Panc1 (cell line): ENCODE data around the gene DEFB113. TPM values are rescaled to one million over a fixed set of nuclear protein-coding genes. Genes with fewer than 3 reads are reported as not detected.
"Not testable (repeated sequence)": the region's sequence is repeated elsewhere in the genome, so short reads cannot be mapped to it uniquely, and the experiment has no call there.

Experiments
- ATAC-seq: fragments of 200-7000 bp; cut with Tn5 transposase; 2 replicates; pipeline ENCODE4 v1.9.1; 2020; ENCODE audit warnings: mild to moderate bottlenecking, moderate library complexity
- BruUV-seq: library from RNA; stranded (reverse); fragments of 400-500 nt; replicated peaks from 2 replicates; lab custom pipeline; 2021; lab: Mats Ljungman, UMichigan
- CTCF ChIA-PET: fragments of 300-600 bp; sonication (Branson Sonifier 250); formaldehyde crosslinking; loops from one replicate; lab custom pipeline; 2022; ENCODE audit warnings: antibody characterized with exemption; lab: Charles Lee
- POLR2A ChIA-PET: fragments of 300-600 bp; sonication (Branson Sonifier 250); formaldehyde crosslinking; loops from one replicate; lab custom pipeline; 2022; ENCODE audit warnings: antibody characterized with exemption; lab: Charles Lee
- DNase-seq: peaks from one replicate; pipeline ENCODE4 v3.0.0-alpha.2; 2010; ENCODE audit warnings: low read depth, low spot score
- H3K27ac ChIP-seq: 2 replicates; pipeline ENCODE4 v1.5.1; 2011; ENCODE audit warnings: mild to moderate bottlenecking, low read length, inconsistent platforms
- H3K27me3 ChIP-seq: fragments of 200-500 bp; sonication (Bioruptor generic); 2 replicates; pipeline ENCODE4 v1.6.0; 2014; ENCODE audit warnings: low read length, inconsistent platforms; ENCODE audit not compliant: control insufficient read depth, insufficient read depth
- H3K36me3 ChIP-seq: fragments of 200-500 bp; sonication (Bioruptor generic); 2 replicates; pipeline ENCODE4 v1.5.1; 2014; ENCODE audit warnings: inconsistent platforms, mild to moderate bottlenecking, low read length, moderate library complexity; ENCODE audit not compliant: control insufficient read depth, insufficient read depth
- H3K4me1 ChIP-seq: 2 replicates; pipeline ENCODE4 v1.5.1; 2011; ENCODE audit warnings: inconsistent platforms, mild to moderate bottlenecking, low read length, moderate library complexity; ENCODE audit not compliant: control insufficient read depth, insufficient read depth
- H3K4me3 ChIP-seq, 2 experiments: 2 replicates each; pipeline ENCODE4 v1.5.1; 2011 to 2012; ENCODE audit warnings: low read depth in 2 of 2, low read length in 2 of 2, mild to moderate bottlenecking in 2 of 2, inconsistent platforms in 1 of 2, moderate library complexity in 1 of 2
- H3K9me3 ChIP-seq: fragments of 200-500 bp; sonication (Bioruptor generic); 2 replicates; pipeline ENCODE4 v1.5.1; 2014; ENCODE audit warnings: low read depth, mild to moderate bottlenecking, inconsistent platforms, low read length, moderate library complexity; ENCODE audit not compliant: control insufficient read depth, insufficient read depth
- CTCF ChIP-seq: fragments of 450-650 bp; IDR thresholded peaks from 2 replicates; pipeline ENCODE4 v1.5.1; 2017; ENCODE audit warnings: mild to moderate bottlenecking
- POLR2AphosphoS5 ChIP-seq: IDR thresholded peaks from 2 replicates; pipeline ENCODE4 v1.6.1; 2012; ENCODE audit warnings: mild to moderate bottlenecking, low read depth, low read length, moderate library complexity
- REST ChIP-seq, 2 experiments: IDR thresholded peaks; 2 replicates each; pipeline ENCODE4 v1.6.1; 2011 to 2012; ENCODE audit warnings: low read depth in 2 of 2, control low read depth in 1 of 2, low read length in 1 of 2, mild to moderate bottlenecking in 1 of 2, moderate library complexity in 1 of 2; ENCODE audit not compliant: insufficient read depth in 1 of 2
- SIN3A ChIP-seq: IDR thresholded peaks from 2 replicates; pipeline ENCODE4 v1.6.1; 2012; ENCODE audit warnings: low read depth, mild to moderate bottlenecking, low read length, moderate library complexity, borderline replicate concordance; ENCODE audit not compliant: insufficient read depth
- TCF7L2 ChIP-seq: IDR thresholded peaks from 2 replicates; pipeline ENCODE4 v1.6.1; 2011; ENCODE audit warnings: mild to moderate bottlenecking, low read depth, low read length, inconsistent platforms
- in situ Hi-C: cut with HindIII; loops from 2 replicates; pipeline ENCODE4 v1.10.0; 2016; ENCODE audit warnings: low sequenced_read_pairs, low pct_unique_long_range_greater_than_20kb
- intact Hi-C: fragments of 100-400 bp; cut with micrococcal nuclease; formaldehyde crosslinking; loops from one replicate; pipeline ENCODE4 v1.10.0; 2022; ENCODE audit not compliant: unreplicated experiment
- total RNA-seq: library from RNA; stranded (reverse); gene quantifications from one replicate; pipeline ENCODE4 v1.2.1, GENCODE V29; 2021; ENCODE audit not compliant: unreplicated experiment

Gene DEFB113
- total RNA-seq, 1 experiment from 2014 or later = not detected

- Histone ChIP-seq H3K36me3 (no peaks in the 10 kb centered on the region), H3K4me1 (no peaks in the 10 kb centered on the region), H3K27me3 (no peaks in the 10 kb centered on the region), H3K4me3 (no peak overlapping the region), H3K9me3 (no peaks in the 10 kb centered on the region), H3K27ac (no peak overlapping the region)
- ChIA-PET POLR2A (no interaction called here), CTCF (no interaction called here)
- TF ChIP-seq TCF7L2 (no peak), POLR2AphosphoS5 (no peak), REST (IDR thresholded peaks at IDR 0.05; ENCODE audit: insufficient read depth in 1 of 2, low read depth in 2 of 2, low read length in 1 of 2) (no peak), SIN3A (no peak), CTCF (no peak)
- DNase-seq = no peak
- BruUV-seq = no TSS peak
- intact Hi-C loops (no loop called here), in situ Hi-C loops (no loop called here)
- no peak for ATAC-seq
Measured at GRCh38 chr6:49946835-49947234, 22.6 kb downstream of the DEFB113 start.

- H3K27ac ChIP-seq, POLR2A ChIA-PET, intact Hi-C loops, H3K4me1 ChIP-seq, in situ Hi-C loops, H3K9me3 ChIP-seq, H3K4me3 ChIP-seq, CTCF ChIA-PET, H3K36me3 ChIP-seq, BruUV-seq, ATAC-seq, H3K27me3 ChIP-seq, DNase-seq: not testable (repeated sequence)
Measured at GRCh38 chr6:49944068-49944467, 25.4 kb downstream of the DEFB113 start.

- intact Hi-C loops (no loop called here), in situ Hi-C loops (no loop called here)
- TF ChIP-seq POLR2AphosphoS5 (no peak), CTCF (no peak), REST (IDR thresholded peaks at IDR 0.05; ENCODE audit: insufficient read depth in 1 of 2, low read depth in 2 of 2, low read length in 1 of 2) (no peak), SIN3A (no peak), TCF7L2 (no peak)
- BruUV-seq = no TSS peak
- Histone ChIP-seq H3K27ac (no peak overlapping the region), H3K36me3 (no peaks in the 10 kb centered on the region), H3K9me3 (no peaks in the 10 kb centered on the region), H3K4me3 (no peak overlapping the region), H3K27me3 (no peaks in the 10 kb centered on the region), H3K4me1 (no peaks in the 10 kb centered on the region)
- DNase-seq = no peak
- CTCF ChIA-PET = no interaction called here
- ATAC-seq = no peak
- POLR2A ChIA-PET = interaction anchor here (0.6 kb wide), 1 partner anchor 593 kb away, joined by 19 read pairs; no protein-coding TSS in a partner anchor
Measured at GRCh38 chr6:49939993-49940498, 29.4 kb downstream of the DEFB113 start.
